BLaER1 (cell line): ENCODE measurements around the gene LBH.

Experiments
- H3K27ac ChIP-seq: shearing (Covaris generic); formaldehyde crosslinking; 2 replicates; pipeline ENCODE4 v1.8.1; 2022
- H3K27me3 ChIP-seq: shearing (Covaris generic); formaldehyde crosslinking; 2 replicates; pipeline ENCODE4 v1.8.1; 2022
- H3K36me3 ChIP-seq: shearing (Covaris generic); formaldehyde crosslinking; 2 replicates; pipeline ENCODE4 v1.8.1; 2022
- H3K4me1 ChIP-seq: shearing (Covaris generic); formaldehyde crosslinking; 2 replicates; pipeline ENCODE4 v1.8.1; 2022
- H3K4me2 ChIP-seq: shearing (Covaris generic); formaldehyde crosslinking; 2 replicates; pipeline ENCODE4 v1.8.1; 2022
- H3K4me3 ChIP-seq: shearing (Covaris generic); formaldehyde crosslinking; 2 replicates; pipeline ENCODE4 v1.8.1; 2022
- H3K9ac ChIP-seq: shearing (Covaris generic); formaldehyde crosslinking; 2 replicates; pipeline ENCODE4 v1.8.1; 2022
- H3K9me3 ChIP-seq: shearing (Covaris generic); formaldehyde crosslinking; 2 replicates; pipeline ENCODE4 v1.8.1; 2022
- H4K20me1 ChIP-seq: shearing (Covaris generic); formaldehyde crosslinking; 2 replicates; pipeline ENCODE4 v1.8.1; 2022
- Cebpa-rat ChIP-seq: shearing (Covaris generic); IDR thresholded peaks from 2 replicates; pipeline ENCODE4 v1.8.1; 2022

LBH gene

DNA sequence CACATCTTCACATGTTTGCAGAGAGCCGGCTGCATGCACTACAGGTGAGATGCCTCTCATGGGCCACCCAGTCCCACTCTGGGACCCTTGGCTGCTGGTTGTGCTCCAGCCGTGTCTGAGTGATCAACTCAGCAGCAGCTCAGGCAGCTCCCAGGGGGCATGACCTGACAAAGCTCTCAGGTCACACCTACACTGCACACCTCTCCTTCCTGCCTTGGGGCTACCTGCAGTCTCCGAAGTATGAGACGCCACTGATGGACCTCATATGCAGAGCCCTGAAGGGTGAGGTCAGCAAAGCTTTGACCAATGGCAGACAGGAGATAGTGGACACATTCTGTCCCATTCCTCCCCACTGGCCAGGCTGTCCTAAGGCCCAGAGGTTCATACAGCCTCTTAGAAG lies 51.4 kb downstream of the LBH start:
- Histone ChIP-seq H3K27me3 (no peaks in the 10 kb centered on the region), H3K36me3 (no peaks in the 10 kb centered on the region), H3K4me3 (no peak overlapping the region), H3K4me2 (peak overlapping the region; percentile 70), H4K20me1 (no peaks in the 10 kb centered on the region), H3K9me3 (no peaks in the 10 kb centered on the region), H3K4me1 (peaks cover 52% of the 10 kb centered on the region), H3K27ac (no peak overlapping the region), H3K9ac (no peak overlapping the region)
- no peak for TF ChIP-seq Cebpa-rat

DNA sequence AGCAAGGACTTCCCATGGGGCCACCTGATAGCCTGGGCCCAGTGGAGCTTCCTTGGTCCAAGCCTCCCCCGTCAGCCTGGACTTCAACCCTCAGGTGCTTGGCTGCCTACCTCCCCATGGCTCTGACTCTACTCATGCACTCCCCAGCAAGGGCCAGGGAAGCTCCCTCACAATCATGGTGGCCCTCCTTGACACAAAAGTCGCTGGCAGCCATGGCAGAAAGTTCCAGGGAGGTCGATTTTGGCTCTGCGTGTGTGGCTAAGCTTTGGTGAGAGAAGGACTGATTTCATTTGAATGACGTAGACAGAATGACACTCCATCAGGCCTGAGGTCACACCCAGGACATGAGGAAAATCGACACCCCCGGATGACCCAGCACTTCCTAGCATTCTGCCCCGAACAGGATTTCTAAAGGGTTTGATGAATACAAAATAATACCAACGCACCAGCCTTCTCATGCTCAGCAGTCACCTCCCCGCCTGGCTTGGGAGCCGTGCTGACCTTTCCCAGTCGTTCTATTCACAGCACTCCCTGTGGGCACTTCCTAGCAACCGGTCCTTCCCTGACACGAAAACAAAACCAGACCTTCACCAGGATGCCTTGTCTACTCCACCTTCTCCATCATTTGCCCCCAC lies 52.7 kb downstream of the LBH start:
- TF ChIP-seq Cebpa-rat: no peak
- H3K9me3 ChIP-seq: no peaks in the 10 kb centered on the region
- H3K4me1 ChIP-seq: peaks cover 61% of the 10 kb centered on the region
- no peak overlapping the region for H3K4me3 ChIP-seq
- no peaks in the 10 kb centered on the region for H3K36me3 ChIP-seq
- no peaks in the 10 kb centered on the region for H3K27me3 ChIP-seq
- no peak overlapping the region for H3K9ac ChIP-seq
- H4K20me1 ChIP-seq: no peaks in the 10 kb centered on the region
- H3K4me2 ChIP-seq: no peak overlapping the region
- no peak overlapping the region for H3K27ac ChIP-seq

DNA sequence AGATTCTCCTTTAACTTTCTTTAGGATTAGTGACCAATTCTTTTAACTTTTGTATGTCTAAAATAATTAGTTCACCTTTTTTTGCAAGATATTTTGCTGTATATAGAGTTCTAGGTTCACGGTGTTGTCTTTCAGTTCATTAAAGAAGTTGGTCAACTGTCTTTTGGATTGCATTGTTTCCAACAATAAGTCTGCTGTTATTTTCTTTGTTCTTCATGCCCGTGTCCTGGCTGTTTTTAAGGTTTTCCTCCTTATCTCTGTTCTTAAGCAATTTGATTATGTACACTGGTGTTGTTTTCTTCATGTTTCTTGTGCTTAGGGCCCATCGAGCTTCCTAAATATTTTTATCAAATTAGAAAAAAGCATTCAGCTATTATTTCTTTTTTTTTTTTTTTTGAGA lies 54.4 kb downstream of the LBH start:
- no peak overlapping the region for H3K4me2 ChIP-seq
- no peak overlapping the region for H3K9ac ChIP-seq
- no peak for TF ChIP-seq Cebpa-rat
- no peaks in the 10 kb centered on the region for H3K27me3 ChIP-seq
- no peaks in the 10 kb centered on the region for H3K9me3 ChIP-seq
- no peaks in the 10 kb centered on the region for H3K36me3 ChIP-seq
- no peaks in the 10 kb centered on the region for H4K20me1 ChIP-seq
- H3K27ac ChIP-seq: no peak overlapping the region
- peaks cover 63% of the 10 kb centered on the region for H3K4me1 ChIP-seq
- no peak overlapping the region for H3K4me3 ChIP-seq

DNA sequence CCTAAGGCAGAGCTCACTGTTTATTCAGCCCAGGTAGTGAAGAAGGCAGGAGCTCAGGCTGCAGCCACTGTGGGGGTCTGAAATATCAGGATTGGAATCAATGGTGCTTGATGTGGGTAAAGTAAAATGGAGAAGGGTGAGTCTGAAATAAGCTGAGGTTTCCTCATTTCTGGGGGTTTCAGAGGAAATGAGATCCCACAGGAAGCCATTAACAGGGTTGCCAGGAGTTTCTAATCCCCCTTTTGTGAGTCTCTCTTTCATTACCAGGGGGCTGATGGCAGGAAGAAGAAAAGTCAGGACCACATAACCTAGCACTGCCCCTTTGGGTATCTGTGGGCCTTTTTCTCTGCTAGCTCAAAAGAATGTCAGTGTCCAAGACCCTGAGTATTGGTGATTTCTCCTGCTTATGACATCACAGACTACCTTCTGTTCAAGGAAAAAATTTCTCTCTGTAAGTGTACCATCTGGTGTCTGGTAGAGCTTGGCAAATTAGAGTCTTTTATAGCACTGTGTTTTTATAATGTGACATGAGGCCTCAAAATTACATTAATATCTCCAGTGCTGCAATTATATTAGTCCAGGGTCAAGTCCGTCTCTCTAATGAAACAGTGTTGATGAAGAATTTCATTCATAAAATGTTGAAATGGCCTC lies 56.0 kb downstream of the LBH start:
- Histone ChIP-seq H3K9me3 (no peaks in the 10 kb centered on the region), H3K27ac (peak overlapping the region; percentile 62), H3K9ac (peak overlapping the region; percentile 32; the same call in 1 of the 2 replicates), H3K36me3 (no peaks in the 10 kb centered on the region), H3K27me3 (no peaks in the 10 kb centered on the region), H3K4me3 (0 out of 2 replicates have a peak overlapping the region, but pooled peaks have one; percentile 5), H3K4me2 (peak overlapping the region; percentile 69), H3K4me1 (peaks cover 48% of the 10 kb centered on the region), H4K20me1 (no peaks in the 10 kb centered on the region)
- no peak for TF ChIP-seq Cebpa-rat

DNA sequence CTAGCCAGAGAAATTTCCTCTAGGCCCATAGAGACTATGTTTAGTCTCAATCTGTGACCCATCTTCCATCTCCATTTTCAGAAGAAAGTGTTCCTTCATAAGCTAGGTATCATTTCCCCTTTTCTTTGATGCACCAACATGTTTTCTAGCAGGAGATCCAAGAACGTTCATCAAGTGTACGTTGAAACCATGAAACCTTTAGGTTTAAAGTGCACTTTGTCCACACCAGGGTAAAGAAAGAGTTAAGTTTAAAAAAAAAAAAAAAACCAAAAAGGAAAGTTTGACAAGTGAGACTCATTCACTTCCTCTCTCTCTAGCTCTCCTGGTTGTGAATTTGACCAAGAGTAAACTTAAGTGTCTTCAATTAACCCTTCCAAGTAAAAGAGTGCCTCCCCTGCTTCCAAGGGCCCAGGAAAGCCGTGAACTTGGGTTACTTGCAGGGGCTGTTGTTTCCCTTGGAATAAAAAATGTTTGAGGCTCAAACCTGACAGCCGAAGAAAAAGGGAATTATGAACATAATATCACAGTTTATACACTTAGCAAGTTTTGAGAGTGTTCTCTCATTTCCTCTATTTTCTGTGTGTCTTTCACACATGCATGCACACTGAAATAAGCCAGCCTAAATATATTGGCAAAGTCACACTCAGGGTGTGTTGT lies 56.7 kb downstream of the LBH start:
- no peak for TF ChIP-seq Cebpa-rat
- Histone ChIP-seq H3K4me2 (peak overlapping the region; percentile 69), H3K4me3 (no peak overlapping the region), H3K4me1 (peaks cover 44% of the 10 kb centered on the region), H3K27me3 (no peaks in the 10 kb centered on the region), H4K20me1 (no peaks in the 10 kb centered on the region), H3K36me3 (no peaks in the 10 kb centered on the region), H3K9ac (no peak overlapping the region; the same call in 1 of the 2 replicates), H3K27ac (peak overlapping the region; percentile 62), H3K9me3 (no peaks in the 10 kb centered on the region)

DNA sequence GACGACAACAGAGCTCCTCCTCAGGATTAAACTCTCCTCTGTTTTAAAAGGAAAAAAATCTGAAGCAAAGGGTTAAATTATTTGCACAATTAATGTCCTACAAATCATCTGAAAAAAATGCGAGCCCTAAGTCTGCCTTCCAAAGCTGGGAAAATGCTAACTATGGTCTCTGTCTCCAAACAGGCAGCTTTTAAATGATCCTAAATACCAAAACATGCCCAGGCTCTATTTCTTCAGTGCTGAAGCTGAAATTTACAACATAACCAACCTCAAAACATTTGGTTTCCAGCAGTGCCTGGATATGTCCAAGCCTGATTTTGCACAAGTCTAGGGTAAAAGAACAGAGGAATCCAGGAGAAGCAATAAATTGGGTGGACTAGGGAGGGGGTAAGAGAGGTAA lies 57.2 kb downstream of the LBH start:
- Histone ChIP-seq H3K4me3 (no peak overlapping the region), H3K4me1 (peaks cover 45% of the 10 kb centered on the region), H3K27ac (peak overlapping the region; percentile 62; the same call in 1 of the 2 replicates), H3K4me2 (peak overlapping the region; percentile 69), H3K36me3 (no peaks in the 10 kb centered on the region), H3K9me3 (no peaks in the 10 kb centered on the region), H3K27me3 (no peaks in the 10 kb centered on the region), H4K20me1 (no peaks in the 10 kb centered on the region), H3K9ac (no peak overlapping the region)
- TF ChIP-seq Cebpa-rat: no peak

DNA sequence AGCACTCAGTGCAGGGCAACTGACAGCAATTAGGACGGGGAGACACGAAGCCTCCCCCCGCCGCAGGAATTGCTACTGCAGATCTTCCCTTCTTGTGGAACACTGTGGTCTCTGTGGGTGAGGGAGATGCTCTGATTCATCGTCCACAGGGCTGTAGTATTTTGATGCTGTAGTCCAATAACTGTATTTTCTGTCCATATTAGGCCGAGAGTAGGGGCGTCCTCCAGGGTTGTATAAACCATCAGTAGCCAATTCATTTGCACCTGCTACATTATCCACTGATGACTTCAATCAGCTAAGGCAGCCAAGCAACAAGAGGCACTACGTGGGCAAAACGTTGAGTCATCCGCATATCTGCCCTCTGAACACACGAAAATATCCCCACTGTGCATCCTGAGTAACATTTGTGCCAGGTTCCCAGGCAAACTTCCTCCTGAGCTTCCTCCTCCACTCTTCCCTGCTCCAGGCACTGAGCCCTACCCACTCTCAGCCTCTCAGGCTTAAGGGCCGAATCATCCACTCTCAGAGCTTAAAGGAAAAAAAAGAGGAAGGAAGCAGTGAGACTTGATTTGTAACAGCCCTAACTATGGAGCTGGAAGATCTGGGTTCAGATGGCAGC lies 62.1 kb downstream of the LBH start:
- no peak overlapping the region for H3K9ac ChIP-seq
- H3K4me2 ChIP-seq: peak overlapping the region; percentile 48
- TF ChIP-seq Cebpa-rat: no peak
- H3K4me3 ChIP-seq: no peak overlapping the region
- no peaks in the 10 kb centered on the region for H3K27me3 ChIP-seq
- H3K36me3 ChIP-seq: no peaks in the 10 kb centered on the region
- peaks cover 28% of the 10 kb centered on the region for H3K4me1 ChIP-seq
- no peaks in the 10 kb centered on the region for H4K20me1 ChIP-seq
- H3K27ac ChIP-seq: peak overlapping the region; percentile 15; the same call in 1 of the 2 replicates
- H3K9me3 ChIP-seq: no peaks in the 10 kb centered on the region

DNA sequence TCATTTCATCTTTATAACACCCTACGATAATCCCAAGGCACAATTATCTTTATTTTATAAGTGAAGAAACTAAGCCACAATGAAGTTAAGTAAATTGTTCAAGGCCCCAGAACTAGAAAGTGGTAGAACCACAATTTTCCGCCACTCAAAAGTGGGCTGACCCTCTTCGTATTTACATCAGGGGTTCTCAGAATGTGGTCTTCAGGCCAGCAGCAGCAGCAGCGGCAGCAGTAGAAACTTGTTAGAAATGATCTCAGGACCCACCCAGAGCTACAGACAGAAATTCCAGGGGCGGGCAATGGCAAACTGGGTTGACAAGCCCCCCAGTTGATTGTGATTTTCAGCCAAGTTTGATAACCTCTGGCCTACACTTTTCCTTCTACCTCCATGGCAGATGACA lies 62.8 kb downstream of the LBH start:
- Histone ChIP-seq H4K20me1 (no peaks in the 10 kb centered on the region), H3K9me3 (no peaks in the 10 kb centered on the region), H3K4me1 (peaks cover 21% of the 10 kb centered on the region), H3K27ac (peak overlapping the region; percentile 15; the same call in 1 of the 2 replicates), H3K4me3 (no peak overlapping the region), H3K9ac (no peak overlapping the region), H3K27me3 (no peaks in the 10 kb centered on the region), H3K36me3 (no peaks in the 10 kb centered on the region), H3K4me2 (peak overlapping the region; percentile 48; the same call in 1 of the 2 replicates)
- TF ChIP-seq Cebpa-rat: no peak

DNA sequence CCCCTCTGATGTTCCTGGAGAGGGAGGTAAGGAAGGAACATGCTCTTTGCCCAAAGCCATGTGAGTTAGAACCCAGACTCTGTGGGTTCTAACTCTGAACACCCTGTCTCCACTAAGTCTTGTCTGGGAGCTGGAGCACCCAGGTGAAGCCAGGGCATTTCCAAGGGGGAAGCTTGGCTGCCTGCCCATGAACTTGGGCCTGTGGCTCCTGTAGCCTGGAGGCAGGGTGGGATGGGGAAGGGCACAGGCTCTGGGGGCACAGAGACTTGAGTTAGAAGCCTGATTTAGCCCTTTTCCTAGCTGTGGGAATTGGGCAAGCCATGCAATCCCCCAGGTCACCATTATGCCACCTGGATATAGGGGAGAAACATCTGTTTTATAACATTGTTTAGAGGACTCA lies 65.2 kb downstream of the LBH start:
- no peak overlapping the region for H3K4me3 ChIP-seq
- no peak for TF ChIP-seq Cebpa-rat
- H3K9me3 ChIP-seq: no peaks in the 10 kb centered on the region
- H4K20me1 ChIP-seq: no peaks in the 10 kb centered on the region
- H3K27ac ChIP-seq: no peak overlapping the region
- H3K36me3 ChIP-seq: no peaks in the 10 kb centered on the region
- H3K4me1 ChIP-seq: peaks cover 24% of the 10 kb centered on the region
- no peak overlapping the region for H3K9ac ChIP-seq
- H3K4me2 ChIP-seq: no peak overlapping the region
- H3K27me3 ChIP-seq: no peaks in the 10 kb centered on the region

DNA sequence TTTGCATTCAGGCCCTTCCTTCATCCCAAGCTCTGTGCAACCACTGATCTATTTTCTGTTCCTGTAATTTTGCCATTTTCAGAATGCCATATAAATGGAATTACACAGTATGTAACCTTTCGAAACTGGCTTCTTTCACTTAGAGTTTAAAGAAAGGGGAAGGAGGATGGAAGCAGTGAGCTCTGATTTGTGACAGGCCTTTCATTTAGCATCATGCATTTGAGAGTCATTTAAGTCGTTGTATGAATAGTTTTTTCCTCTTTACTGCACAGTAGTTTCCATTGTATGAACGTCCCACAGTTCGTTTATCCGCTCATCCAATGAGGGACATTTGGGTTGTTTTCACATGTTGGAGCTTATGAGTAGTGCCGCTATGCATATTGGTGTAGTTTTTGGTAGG lies 67.0 kb downstream of the LBH start:
- H3K4me2 ChIP-seq: no peak overlapping the region
- H4K20me1 ChIP-seq: no peaks in the 10 kb centered on the region
- no peak overlapping the region for H3K27ac ChIP-seq
- H3K36me3 ChIP-seq: no peaks in the 10 kb centered on the region
- H3K9me3 ChIP-seq: no peaks in the 10 kb centered on the region
- peaks cover 36% of the 10 kb centered on the region for H3K4me1 ChIP-seq
- H3K9ac ChIP-seq: no peak overlapping the region
- H3K4me3 ChIP-seq: no peak overlapping the region
- TF ChIP-seq Cebpa-rat: no peak
- no peaks in the 10 kb centered on the region for H3K27me3 ChIP-seq
